ENCODE measurements around the gene PODXL.

- TF ChIP-seq GATA2 (IDR thresholded peaks at IDR 0.05; ENCODE audit: low read depth, low read length) (no peak), GATA3 (IDR thresholded peaks at IDR 0.05; ENCODE audit: low read depth, low read length) (no peak)
Observed at GRCh38 chr7:131529617-131530016, 26.8 kb downstream of the PODXL start.
